GM20000 (cell line): ENCODE data around the gene ZC3H10.

Source experiments
- DNase-seq: peaks from one replicate; pipeline ENCODE4 v3.0.0; 2012; ENCODE audit warnings: low spot score
- TF ChIP-seq, protein P1 (sequence below): IDR thresholded peaks from 2 replicates; pipeline ENCODE4 v1.5.1; 2012; ENCODE audit warnings: mild to moderate bottlenecking, control low read depth; ENCODE audit errors: extremely low read depth, missing control alignments

Gene ZC3H10

DNA sequence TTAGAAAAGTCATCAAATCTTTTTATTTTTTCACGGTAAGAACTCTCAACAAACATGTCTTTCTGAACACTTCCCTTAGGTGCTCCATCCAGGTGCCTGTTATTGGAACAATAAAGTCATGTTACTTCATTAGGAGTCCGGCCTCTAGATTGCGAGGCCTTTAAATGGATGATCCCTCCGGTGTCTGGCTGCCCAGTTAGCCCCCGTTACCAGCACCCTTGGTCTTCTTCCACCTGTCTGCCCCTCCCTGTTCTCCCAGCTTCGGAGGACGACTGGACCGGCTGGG lies 14.3 kb upstream of the ZC3H10 start:
- TF ChIP-seq, protein P1, sequence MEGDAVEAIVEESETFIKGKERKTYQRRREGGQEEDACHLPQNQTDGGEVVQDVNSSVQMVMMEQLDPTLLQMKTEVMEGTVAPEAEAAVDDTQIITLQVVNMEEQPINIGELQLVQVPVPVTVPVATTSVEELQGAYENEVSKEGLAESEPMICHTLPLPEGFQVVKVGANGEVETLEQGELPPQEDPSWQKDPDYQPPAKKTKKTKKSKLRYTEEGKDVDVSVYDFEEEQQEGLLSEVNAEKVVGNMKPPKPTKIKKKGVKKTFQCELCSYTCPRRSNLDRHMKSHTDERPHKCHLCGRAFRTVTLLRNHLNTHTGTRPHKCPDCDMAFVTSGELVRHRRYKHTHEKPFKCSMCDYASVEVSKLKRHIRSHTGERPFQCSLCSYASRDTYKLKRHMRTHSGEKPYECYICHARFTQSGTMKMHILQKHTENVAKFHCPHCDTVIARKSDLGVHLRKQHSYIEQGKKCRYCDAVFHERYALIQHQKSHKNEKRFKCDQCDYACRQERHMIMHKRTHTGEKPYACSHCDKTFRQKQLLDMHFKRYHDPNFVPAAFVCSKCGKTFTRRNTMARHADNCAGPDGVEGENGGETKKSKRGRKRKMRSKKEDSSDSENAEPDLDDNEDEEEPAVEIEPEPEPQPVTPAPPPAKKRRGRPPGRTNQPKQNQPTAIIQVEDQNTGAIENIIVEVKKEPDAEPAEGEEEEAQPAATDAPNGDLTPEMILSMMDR: no peak
- no peak for DNase-seq

DNA sequence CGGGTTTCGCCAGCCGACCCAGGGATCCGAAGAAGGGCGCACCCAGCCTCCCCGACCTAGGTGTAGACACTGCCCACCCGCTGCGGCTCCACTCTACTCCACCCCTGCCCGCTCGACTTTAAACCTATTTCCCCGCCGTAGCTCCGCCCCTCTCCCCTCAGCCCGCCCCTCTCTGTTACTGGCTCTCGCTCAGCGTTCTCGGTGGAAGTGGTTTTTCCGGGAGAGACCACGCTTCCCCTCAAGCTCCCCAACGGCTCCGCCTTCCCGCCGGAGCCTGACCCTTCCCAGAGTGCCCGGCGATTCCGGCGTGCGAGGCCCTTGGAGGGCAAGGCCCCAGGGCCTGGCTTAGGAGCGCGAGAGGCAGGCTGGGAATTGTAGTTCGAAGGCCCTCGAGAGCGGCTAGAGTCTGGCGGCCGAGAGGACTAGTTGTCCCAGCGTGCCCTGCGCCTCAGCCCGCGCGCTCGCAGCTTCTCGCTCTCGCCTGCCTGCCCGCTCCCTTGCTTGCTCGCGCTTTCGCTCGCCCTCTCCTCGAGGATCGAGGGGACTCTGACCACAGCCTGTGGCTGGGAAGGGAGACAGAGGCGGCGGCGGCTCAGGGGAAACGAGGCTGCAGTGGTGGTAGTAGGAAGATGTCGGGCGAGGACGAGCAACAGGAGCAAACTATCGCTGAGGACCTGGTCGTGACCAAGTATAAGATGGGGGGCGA lies 13.8 kb upstream of the ZC3H10 start, which contains the start of gene PA2G4:
PA2G4 (plus strand) TSS at position 451 of the 706 bp plus-strand sequence; CDS start at position 630, 179 bp downstream.
- TF ChIP-seq, protein P1: no peak
- peak; percentile 93 for DNase-seq

DNA sequence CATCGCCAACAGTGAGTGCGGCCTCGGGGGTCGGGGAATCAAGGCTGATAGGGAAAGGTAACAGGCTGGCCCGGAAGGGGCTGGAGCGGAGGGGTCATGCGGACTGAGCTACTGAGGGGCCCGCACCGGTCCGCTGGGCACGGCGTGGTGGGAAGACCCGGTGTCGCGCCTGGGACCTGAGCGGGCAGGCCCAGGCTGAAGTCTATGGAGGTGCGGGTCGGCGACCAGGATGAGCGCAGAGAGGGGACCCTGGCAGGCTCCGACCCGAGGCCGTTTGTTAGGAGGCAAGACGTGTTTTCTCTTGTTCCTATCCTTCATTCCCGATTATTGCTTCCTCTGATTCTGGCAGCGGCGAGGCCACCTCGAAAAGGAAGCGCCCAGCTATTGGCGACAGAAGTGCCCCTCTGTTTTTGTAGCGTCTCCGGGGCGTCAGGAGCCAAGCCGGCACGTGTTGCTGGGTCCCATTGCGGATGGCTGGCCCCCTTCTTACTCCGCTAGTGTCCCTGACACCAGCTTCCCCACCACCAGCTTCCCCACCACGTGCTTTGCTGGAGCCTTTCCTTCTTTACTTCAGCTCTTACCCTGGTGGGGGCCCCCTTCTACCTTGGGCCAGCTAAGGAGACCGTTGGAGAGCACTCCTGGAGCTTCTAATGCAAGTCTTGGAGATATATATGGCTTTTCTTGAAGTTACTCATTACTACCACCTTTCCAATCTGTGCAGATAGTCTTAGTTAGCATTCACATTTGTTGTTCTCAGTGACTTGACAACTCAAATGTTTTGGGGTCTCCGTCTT lies 13.1 kb upstream of the ZC3H10 start:
- no peak for DNase-seq

DNA sequence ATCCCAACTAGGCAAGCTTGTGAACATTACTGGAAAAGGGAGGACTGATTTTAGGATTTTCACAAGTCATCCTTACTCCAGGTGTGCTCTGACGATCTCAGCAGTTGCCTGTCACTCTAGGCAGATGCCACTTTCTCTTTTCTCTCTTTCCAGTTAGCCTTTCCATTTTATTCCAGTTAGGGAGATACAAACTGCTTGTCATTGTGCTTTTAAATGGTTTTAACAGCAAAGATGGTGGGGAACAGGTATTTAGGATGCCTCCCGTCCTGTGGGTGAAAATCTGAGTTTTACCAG lies 12.5 kb upstream of the ZC3H10 start:
- TF ChIP-seq, protein P1: no peak
- no peak for DNase-seq

More for the DNA sequence above, 13.1 kb upstream of the ZC3H10 start:
- TF ChIP-seq, protein P1: no peak

DNA sequence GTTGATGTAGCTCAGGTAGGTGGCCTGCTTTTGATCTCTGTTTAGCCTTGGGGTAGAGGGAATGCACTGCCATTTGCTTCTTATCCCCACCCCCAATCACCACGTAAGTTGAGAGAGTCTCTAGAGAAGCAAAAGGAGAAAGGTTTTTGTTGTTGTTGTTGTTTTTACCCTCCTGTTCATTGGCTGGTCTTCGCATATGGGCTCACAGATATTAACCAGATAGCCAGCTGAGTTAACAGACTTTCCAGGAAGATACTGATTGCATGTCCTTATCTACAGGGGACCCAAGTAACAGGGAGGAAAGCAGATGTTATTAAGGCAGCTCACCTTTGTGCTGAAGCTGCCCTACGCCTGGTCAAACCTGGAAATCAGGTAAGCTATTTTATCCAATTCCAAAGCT lies 10.8 kb upstream of the ZC3H10 start:
- TF ChIP-seq, protein P1: no peak
- no peak for DNase-seq

DNA sequence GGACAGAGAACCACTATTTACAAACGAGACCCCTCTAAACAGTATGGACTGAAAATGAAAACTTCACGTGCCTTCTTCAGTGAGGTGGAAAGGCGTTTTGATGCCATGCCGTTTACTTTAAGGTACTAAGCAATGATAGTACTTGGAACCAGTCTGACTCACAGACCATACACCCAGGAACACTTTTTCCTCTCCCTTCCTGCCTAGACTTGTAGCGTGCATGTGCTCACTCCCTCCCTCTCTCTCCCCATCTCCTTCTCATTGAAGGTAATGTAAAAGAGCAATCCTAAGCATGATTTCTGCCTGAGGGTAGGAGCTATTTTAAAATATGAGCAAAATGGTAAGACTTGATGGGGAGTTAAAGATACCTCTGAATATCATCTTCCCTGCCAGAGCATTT lies 7.5 kb upstream of the ZC3H10 start:
- no peak for DNase-seq
- TF ChIP-seq, protein P1: no peak

DNA sequence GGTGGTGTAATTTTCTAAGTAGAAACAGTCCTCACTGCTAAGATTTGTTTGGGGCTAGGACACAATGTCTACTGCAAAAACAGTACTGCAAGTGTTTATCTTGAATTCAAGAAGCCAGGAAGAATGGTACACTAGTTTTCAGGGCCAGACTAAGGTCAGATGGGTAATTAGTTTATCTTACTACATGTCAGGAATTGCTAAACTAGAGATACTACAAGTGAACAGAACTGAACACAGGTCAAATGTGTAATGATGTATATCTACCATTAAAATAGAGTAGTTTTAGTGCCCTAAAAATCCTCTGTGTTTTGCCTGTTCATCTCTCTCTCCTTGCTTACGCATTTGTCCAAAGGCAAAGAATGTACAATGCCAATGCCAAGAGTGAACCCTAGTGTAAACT lies 4.0 kb upstream of the ZC3H10 start:
- no peak for DNase-seq
- TF ChIP-seq, protein P1: no peak
